Measurements from ENCODE around the gene CEP83.
"Not testable (repeated sequence)": the region's sequence is repeated elsewhere in the genome, so short reads cannot be mapped to it uniquely, and the experiment has no call there.

CEP83 gene

DNA sequence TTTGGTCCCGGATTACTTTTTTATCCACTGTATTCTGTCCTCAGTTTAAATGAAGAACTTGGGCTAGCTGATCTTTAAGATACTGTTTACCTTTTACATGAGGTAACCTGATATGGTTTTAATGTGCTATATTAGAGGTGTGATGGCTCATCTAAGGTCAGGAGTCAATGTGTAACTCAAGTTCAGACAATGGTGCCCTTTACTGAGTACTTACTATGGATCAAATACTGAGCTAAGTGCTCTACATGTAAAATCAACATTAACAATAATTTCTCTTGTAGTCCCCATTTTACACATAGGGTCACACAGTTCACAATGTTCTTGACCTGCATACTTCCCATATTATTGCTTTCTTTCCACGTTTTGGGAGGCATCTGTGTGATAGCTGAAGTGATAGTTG is 79.2 kb downstream of the CEP83 start:
- no peak for DNase-seq

DNA sequence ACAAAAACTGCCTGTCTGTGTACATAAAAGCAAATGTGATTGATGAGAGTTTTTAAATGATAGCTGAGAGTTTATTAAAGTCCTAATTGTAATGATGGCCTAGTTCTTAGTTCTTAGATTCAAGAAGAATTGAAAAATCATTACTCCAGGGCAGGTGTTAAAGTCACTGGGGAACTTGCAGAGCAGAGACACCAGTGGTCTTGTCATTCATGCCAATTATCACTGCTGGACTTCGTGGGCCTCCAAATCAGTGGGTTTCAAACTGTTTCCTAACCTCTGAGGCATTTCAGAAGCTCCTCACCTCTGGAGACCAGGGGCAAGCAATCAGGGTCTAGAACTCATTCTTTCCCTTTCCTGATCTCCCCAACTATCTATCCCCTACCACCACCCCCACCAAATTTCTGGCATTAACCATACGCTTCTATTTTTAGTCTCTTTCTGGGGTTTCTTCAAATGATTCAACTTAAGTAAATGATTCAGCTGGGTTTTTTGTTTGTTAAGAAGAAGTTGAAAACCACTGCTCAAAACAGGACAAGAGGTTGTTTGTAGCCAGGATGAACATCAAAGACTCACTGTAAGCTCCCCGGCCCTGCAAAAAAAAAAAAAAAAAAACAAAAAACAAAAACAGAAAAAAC is 80.1 kb downstream of the CEP83 start:
- DNase-seq: no peak

DNA sequence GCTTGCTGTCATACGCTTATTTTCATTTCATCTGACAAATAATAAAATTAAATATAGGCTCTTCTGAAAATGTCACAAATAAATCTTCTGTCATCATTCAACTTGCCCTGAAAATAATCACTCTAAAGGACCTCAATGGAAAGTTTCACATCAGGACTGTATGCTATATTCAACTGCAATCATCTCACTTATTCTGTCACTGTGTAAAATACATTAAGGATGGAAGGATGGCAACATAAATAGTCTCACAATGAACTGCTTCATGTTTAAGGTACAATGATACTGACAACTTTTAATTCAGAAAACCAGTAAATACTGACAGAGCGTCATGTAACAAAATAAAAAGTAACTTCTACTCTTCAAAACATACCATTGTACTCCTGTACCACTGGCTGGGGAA is 82.1 kb downstream of the CEP83 start:
- DNase-seq: no peak

DNA sequence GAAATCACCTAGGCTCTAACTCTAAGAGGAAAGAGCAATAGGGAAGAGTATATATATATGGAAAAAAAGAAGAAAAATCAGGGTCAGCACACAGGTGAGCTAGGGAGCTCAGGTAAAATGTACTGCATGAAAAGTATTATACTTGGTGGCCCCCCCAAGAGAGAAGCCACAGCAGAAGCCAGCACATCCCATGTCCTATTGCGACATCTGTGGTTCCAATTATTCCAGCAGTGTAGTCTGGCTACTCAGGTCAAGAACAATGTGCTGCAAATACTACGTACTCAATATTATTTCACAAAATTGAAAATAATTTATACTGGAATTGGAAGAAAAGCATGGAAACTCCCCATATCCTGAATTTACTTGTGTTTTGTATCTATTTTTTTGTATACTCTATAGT is 85.5 kb downstream of the CEP83 start:
- no peak for DNase-seq

- DNase-seq: no peak
Observed at GRCh38 chr12:94372461-94372860, 87.2 kb downstream of the CEP83 start.

DNA sequence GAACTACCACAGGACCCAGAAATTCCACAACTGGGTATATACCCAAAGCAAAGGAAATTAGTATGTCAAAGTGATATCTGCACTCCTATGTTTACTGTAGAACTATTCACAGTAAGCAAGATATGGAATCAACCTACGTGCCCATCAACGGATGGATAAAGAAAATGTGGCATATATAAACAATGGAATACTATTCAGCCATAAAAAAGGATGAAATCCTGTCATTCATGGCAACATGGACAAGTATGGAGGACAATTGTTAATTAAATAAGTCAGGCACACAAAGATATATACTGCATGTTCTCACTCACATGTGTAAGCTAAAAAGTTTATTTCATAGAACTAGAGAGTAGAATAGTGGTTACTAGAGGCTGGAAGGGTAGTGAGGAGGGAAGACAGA is 97.0 kb downstream of the CEP83 start:
- DNase-seq: no peak

- DNase-seq: no peak
Observed at GRCh38 chr12:94359761-94360160, 99.9 kb downstream of the CEP83 start.

DNA sequence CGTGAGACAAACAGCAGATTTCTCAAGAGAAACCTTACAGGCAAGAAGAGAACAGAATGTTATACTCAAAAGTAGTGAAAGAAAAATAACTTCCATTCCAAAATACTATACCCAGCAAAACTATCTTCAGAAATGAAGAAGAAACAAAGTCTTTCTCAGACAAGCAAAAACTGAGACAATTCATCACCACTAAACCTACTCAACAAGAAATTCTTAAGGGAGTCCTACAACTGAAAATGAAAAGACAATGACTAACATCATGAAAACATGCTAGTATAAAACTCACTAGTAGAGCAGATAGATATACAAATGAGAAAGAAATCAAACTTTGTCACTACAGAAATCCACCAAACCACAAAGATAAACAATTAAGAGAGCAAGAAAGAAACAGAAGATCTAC is 106.5 kb downstream of the CEP83 start:
- DNase-seq: no peak

DNA sequence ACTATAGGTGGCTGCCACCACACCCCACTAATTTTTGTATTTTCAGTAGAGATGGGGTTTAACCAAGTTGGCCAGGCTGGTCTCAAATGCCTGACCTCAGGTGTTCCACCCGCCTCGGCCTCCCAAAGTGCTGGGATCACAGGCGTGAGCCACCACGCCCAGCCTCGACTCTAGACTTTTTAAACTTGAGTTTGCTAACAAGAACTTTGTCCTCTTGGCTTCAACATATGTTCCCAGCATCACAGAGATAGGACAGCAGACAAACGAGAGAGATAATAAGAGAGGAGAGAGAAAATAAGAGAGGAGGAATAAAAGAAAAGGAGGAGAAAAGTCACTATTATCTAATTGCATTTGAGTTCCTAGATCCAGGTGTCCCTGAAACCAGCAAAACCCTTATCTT is 119.1 kb downstream of the CEP83 start:
- no peak for DNase-seq

- DNase-seq: no peak
Observed at GRCh38 chr12:94338006-94338794, 121.5 kb downstream of the CEP83 start.

DNA sequence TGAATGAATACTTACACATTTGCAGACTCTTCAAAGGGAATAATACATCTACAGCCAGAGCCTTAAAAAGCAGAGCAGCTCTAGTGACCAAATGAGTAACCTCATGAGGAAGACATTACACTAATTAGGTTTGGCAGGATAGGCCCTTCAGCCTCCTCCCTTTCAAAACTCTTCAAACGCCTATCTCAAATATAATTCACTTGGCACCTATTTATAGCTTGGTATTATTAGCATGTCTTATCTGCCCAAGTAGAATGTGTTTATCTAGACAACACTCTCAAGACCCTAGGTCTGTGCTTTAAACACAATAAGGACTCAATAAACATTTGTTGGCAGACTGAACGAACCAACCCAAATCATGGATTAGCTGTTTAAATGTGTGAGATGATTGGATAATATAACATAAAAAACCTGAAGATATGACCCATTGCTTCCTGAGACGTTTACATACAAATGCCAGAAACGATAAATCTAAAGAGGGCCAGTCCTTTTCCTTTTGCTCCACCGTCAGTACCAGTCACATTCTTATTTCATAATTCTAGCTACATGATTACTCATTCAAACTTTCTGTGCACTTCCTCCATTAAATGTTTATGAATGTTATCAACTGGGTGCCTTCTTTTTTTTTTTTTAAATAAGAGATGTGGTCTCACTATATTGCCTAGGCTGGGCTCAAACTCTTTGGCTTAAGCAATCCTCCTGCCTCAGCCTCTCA is 123.3 kb downstream of the CEP83 start:
- no peak for DNase-seq

GRCh38 chr12:94333396-94333795 is 126.3 kb downstream of the CEP83 start:
- DNase-seq: no peak

DNA sequence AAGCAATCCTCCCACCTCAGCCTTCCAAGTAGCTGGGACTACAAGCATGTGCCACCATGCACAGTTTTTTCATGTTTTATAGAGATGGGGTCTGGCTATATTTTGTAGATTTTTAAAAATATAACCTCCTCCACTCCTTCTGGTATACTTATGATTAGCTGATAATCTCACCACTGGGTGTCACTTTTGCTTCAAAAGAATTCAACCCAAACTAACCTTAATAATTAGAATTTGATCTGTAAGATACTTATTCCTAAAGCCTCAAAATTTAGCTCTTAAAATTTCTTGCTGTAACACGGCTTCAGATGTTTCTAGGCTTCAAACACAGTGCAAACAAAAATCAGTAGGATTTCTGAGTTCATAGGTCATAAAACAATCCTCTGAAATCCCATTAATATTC is 130.3 kb downstream of the CEP83 start:
- no peak for DNase-seq

- no peak for DNase-seq
Observed at GRCh38 chr12:94327809-94328208, 131.9 kb downstream of the CEP83 start.

GRCh38 chr12:94326727-94327126 is 132.9 kb downstream of the CEP83 start:
- DNase-seq: no peak

DNA sequence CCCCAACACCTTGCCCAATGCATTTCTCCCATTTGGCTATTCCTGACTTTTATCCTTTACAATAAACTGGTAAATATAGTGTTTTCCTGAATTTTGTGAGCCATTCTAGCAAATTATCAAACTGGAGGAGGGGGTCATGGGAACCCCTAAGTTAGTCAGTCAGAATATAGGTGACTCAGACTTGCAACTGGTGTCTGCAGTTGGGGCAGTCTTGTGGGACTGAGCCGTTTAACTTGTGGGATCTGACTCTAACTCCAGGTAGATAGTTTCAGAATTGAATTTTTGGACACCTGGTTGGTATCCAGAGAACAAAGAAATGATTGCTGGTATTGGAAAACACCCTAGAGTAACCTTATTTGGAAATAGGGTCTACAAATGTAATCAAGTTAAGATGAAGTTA is 133.4 kb downstream of the CEP83 start:
- DNase-seq: no peak

DNA sequence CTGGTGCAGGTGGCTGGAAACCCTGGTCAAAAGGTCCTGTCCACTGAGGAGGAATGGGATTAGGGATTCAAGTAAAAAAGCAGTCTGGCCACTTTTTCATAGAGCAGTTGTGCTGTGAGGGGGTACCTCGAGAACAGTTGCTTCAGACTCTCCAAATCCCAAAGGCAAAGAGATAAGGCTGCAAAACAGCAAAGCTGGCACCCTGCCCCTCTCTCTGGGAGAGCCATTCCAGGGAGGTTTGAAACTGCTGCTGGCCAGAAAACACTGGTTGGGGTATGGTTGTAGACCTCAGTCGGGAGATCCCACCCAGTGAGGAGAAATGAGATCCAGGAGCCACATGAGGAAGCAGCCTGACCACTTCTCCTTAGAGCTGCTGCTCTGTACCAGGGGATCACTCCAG is 137.3 kb downstream of the CEP83 start:
- DNase-seq: no peak

DNA sequence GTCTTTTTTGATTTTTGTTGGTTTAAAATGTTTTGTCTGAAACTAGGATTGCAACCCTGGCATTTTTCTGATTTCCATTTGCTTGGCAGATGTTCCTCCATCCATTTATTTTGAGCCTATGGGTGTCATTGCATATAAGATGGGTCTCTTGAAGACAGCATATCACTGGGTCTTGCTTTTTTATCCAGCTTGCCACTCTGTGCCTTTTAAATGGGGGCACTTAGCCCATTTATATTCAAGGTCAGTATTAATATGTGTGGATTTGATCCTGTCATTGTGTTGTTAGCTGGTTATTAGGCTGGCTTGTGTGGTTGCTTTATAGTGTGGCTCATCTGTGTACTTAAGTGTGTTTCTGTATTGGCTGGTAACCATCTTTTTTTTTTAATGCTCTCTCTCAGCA is 139.6 kb downstream of the CEP83 start:
- no peak for DNase-seq

DNA sequence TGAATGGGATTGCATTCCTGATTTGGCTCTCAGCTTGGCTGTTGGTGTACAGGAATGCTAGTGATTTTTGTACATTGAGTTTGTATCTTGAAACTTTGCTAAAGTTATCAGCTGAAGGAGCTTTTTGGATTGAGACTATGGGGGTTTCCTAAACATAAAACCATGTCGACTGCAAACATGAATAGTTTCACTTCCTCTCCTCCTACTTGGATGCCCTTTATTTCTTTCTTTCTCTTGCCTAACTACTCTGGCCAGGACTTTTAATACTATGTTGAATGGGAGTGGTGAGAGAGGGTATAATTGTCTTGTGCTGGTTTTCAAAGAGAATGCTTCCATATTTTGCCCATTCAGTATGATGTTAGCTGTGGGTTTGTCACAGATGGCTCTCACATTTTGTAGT is 141.5 kb downstream of the CEP83 start:
- no peak for DNase-seq

DNA sequence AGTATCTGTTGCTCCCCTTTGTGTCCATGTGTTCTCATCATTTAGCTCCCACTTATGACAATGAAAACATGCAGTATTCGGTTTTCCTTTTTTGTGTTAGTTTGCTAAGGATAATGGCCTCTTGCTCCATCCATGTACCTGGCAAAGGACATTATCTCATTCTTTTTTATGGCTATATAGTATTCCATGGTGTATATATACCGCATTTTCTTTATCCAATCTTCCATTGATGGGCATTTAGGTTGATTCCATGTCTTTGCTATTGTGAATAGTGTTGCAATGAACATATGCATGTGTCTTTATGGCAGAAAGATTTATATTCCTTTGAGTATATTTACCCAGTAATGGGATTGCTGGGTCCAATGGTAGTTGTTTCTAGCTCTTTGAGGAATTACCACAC is 143.1 kb downstream of the CEP83 start:
- DNase-seq: not testable (repeated sequence)

GRCh38 chr12:94312378-94312777 is 147.3 kb downstream of the CEP83 start:
- DNase-seq: no peak

DNA sequence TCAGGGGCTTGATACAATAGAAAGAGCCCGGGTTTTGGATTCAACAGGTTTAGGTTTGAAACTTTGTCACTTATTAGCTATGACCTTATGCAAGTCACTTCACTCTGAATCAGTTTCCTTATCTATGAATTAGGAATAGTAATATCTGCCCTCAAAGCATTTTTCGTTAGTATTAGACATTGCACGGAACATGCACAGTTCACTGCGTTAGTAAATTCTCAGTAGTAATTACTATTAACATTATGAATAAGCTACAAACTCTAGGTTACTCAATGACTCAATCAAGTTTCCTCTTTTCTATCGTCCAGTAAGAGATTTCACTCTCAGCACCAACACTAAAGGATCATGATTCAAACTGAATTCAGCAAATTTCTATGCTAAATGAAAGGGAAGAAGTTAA is 150.3 kb downstream of the CEP83 start:
- DNase-seq: no peak

DNA sequence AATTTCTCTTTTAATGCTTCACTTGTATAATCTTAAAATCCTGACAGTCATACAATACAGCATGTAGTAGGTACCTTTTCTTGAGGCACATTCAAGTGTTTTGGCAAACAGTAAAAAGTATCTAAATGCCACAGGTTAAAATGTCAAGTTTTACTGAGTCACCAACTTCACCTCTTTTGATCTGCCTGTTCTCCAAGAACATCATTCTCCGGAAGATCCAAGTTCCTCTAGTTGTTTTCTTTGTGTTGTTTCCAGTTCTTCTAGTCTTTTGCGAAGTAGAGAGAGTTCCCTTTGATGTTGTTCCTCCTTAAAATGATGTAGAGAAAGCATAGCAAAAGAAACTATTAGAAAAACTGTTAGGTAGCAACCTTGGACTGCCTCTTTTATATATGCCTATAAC is 151.1 kb downstream of the CEP83 start:
- no peak for DNase-seq

All from anterior cingulate cortex (tissue), 58 donors.